K562 (cell line): Measurements from ENCODE around the gene TAL1. TPM values are rescaled to one million over a fixed set of nuclear protein-coding genes. Genes with fewer than 3 reads are reported as not detected.
A peak's percentile ranks its signal among the peaks of the same experiment; 100 is the strongest.

Experiments
- ATAC-seq: fragments of 200-7000 bp; cut with Tn5 transposase; 3 replicates; pipeline ENCODE4 v1.9.1; 2020; ENCODE audit warnings: moderate library complexity
- BruUV-seq: library from RNA; stranded (reverse); fragments of 400-500 nt; replicated peaks from 2 replicates; lab custom pipeline; 2021; lab: Mats Ljungman, UMichigan
- CTCF ChIA-PET: fragments of 300-600 bp; formaldehyde crosslinking; extraction: SDS; loops from one replicate; lab custom pipeline; 2021; ENCODE audit warnings: low intra/inter-chr PET ratio; lab: Yijun Ruan, JAX
- POLR2A ChIA-PET: fragments of 300-600, 350-650 bp; sonication (Branson Sonifier 250); formaldehyde crosslinking; extraction: SDS; loops from one replicate; lab custom pipeline; 2021; ENCODE audit warnings: antibody characterized with exemption, inconsistent platforms; lab: Yijun Ruan, JAX
- DNase-seq, 4 experiments: peaks; one replicate each; pipeline versions ENCODE4 v3.0.0 to v3.0.0-alpha.2; 2011 to 2018; ENCODE audit warnings: low spot score in 3 of 4, mixed read lengths in 3 of 4; ENCODE audit errors: extremely low read depth in 1 of 4
- FAIRE-seq: peaks from 2 replicates; lab custom pipeline; 2011; peaks lifted over from hg19 to GRCh38; lab: Jason Lieb, UNC
- H2AFZ ChIP-seq: 2 replicates; pipeline ENCODE4 v1.6.0; 2011; ENCODE audit warnings: low read depth, low read length, control low read depth, inconsistent platforms
- H3K27ac ChIP-seq: fragments of 200-600 bp; 3 replicates; pipeline ENCODE4 v1.8.0; 2011; ENCODE audit warnings: low read depth, mild to moderate bottlenecking, control low read depth, inconsistent platforms, low read length, moderate library complexity, mixed read lengths; ENCODE audit errors: extremely low read depth
- H3K27me3 ChIP-seq, 2 experiments: fragments of 300-600 bp in 1 of 2; 2 replicates in 1 of 2; 3 replicates in 1 of 2; pipeline versions ENCODE4 v1.6.0 to v1.8.0; 2011; ENCODE audit warnings: inconsistent platforms in 2 of 2, low read length in 2 of 2, mild to moderate bottlenecking in 1 of 2, mixed read lengths in 1 of 2, moderate library complexity in 1 of 2; ENCODE audit not compliant: control insufficient read depth in 2 of 2, insufficient read depth in 2 of 2
- H3K36me3 ChIP-seq: fragments of 300-600 bp; 3 replicates; pipeline ENCODE4 v1.8.0; 2011; ENCODE audit warnings: mild to moderate bottlenecking, low read length, inconsistent platforms; ENCODE audit not compliant: control insufficient read depth, insufficient read depth
- H3K4me1 ChIP-seq, 2 experiments: fragments of 200-600 bp in 1 of 2; replicated peaks in 1 of 2; 2 replicates in 1 of 2; 3 replicates in 1 of 2; pipeline versions ENCODE4 v1.5.1 to v1.8.0; 2011; ENCODE audit warnings: inconsistent platforms in 2 of 2, low read length in 2 of 2, mild to moderate bottlenecking in 1 of 2, mixed read lengths in 1 of 2, moderate library complexity in 1 of 2; ENCODE audit not compliant: control insufficient read depth in 2 of 2, insufficient read depth in 2 of 2
- H3K4me2 ChIP-seq: 2 replicates; pipeline ENCODE4 v1.6.1; 2011; ENCODE audit warnings: low read length, control low read depth, inconsistent platforms, mixed read lengths; ENCODE audit not compliant: insufficient read depth
- H3K4me3 ChIP-seq: fragments of 200-600 bp; sonication (generic), shearing (Covaris generic); 2 replicates; pipeline ENCODE4 v1.5.1; 2016; ENCODE audit warnings: control low read depth, inconsistent platforms
- H3K79me2 ChIP-seq: fragments of 200-600 bp; 3 replicates; pipeline ENCODE4 v1.8.0; 2011; ENCODE audit warnings: low read length, inconsistent platforms; ENCODE audit not compliant: control insufficient read depth, insufficient read depth
- H3K9ac ChIP-seq, 2 experiments: 2 replicates each; pipeline versions ENCODE4 v1.6.0 to v1.6.1; 2011; ENCODE audit warnings: low read depth in 2 of 2, low read length in 2 of 2, control low read depth in 1 of 2, inconsistent platforms in 1 of 2, mild to moderate bottlenecking in 1 of 2, mixed read lengths in 1 of 2; ENCODE audit not compliant: insufficient read depth in 1 of 2
- H3K9me1 ChIP-seq: one replicate; pipeline ENCODE4 v1.6.0; 2011; ENCODE audit warnings: inconsistent platforms, mild to moderate bottlenecking, low read length, moderate library complexity; ENCODE audit not compliant: control insufficient read depth, insufficient read depth
- H3K9me3 ChIP-seq: replicated peaks from 2 replicates; pipeline ENCODE4 v1.5.1; 2011; ENCODE audit warnings: low read depth, low read length, inconsistent platforms; ENCODE audit not compliant: control insufficient read depth, insufficient read depth
- H4K20me1 ChIP-seq: replicated peaks from 2 replicates; pipeline ENCODE4 v1.6.1; 2011; ENCODE audit warnings: low read length, inconsistent platforms, mixed read lengths; ENCODE audit not compliant: control insufficient read depth, insufficient read depth
- CTCF ChIP-seq, 3 experiments: IDR thresholded peaks in 2 of 3; conservative IDR thresholded peaks in 1 of 3; 2 replicates each; pipeline ENCODE4 v1.5.1; 2011 to 2012; ENCODE audit warnings: low read length in 3 of 3, mild to moderate bottlenecking in 3 of 3, control low read depth in 2 of 3, improper control_type of control experiment in 1 of 3, inconsistent platforms in 1 of 3, low read depth in 1 of 3, mixed read lengths in 1 of 3, moderate library complexity in 1 of 3; ENCODE audit not compliant: insufficient read depth in 2 of 3
- PTBP1 ChIP-seq: fragments of 200-400 bp; formaldehyde crosslinking; IDR thresholded peaks from 2 replicates; pipeline ENCODE4 v1.6.1; 2017; ENCODE audit warnings: low read depth, low read length
- RBM14 ChIP-seq: fragments of 200-400 bp; formaldehyde crosslinking; IDR thresholded peaks from 2 replicates; pipeline ENCODE4 v1.6.1; 2018; ENCODE audit warnings: low read depth, mild to moderate bottlenecking, low read length, moderate library complexity, borderline replicate concordance; ENCODE audit not compliant: insufficient read depth
- ZFP30 ChIP-seq: fragments of 250-450 bp; sonication (Bioruptor Pico); IDR thresholded peaks from 2 replicates; pipeline ENCODE4 v1.8.0; 2022; ENCODE audit warnings: moderate library complexity, mild to moderate bottlenecking, inconsistent platforms, borderline replicate concordance
- in situ Hi-C: fragments of 300-500 bp; cut with MboI; formaldehyde crosslinking; loops from 4 replicates; pipeline ENCODE4 v1.15.0; 2018; ENCODE audit warnings: inconsistent platforms, mixed read lengths
- intact Hi-C: fragments of 100-400 bp; cut with micrococcal nuclease; formaldehyde crosslinking; loops from 2 replicates; pipeline ENCODE4 v1.14.2; 2022
- polyA plus RNA-seq, 8 experiments: library from polyadenylated mRNA; depleted of rRNA in 4 of 8; stranded (reverse) in 5 of 8; unstranded in 3 of 8; fragments of >200 nt; fragmentation: Nextera tagmentation in 2 of 8; fragmentation: Illumina TruSeq in 1 of 8; extraction: Ambion mirVana in 2 of 8; extraction: Trizol in 1 of 8; gene quantifications; 2 replicates each; pipeline versions ENCODE4 v1.2.1 to v1.2.3, GENCODE V29; 2011 to 2014; ENCODE audit warnings: inconsistent platforms in 1 of 8, missing spikeins in 1 of 8
- total RNA-seq, 7 experiments: library from RNA; depleted of rRNA in 6 of 7; stranded (reverse); fragments of >200 nt in 6 of 7; fragmentation: Illumina TruSeq in 2 of 7; extraction: Trizol in 2 of 7; gene quantifications; 2 replicates each; pipeline versions ENCODE4 v1.2.1 to v1.2.3, GENCODE V29; 2011 to 2021; ENCODE audit warnings: low replicate concordance in 1 of 7

TAL1 gene
- total and polyA plus RNA-seq, 9 of the 15 experiments (the other 6 are each of a cell fraction or from before 2014, with no cell fraction given): 18.5 to 106 (median 59.7) TPM

GRCh38 chr1:47174656-47175020 is 57.4 kb downstream of the TAL1 start:
- ChIA-PET POLR2A (no interaction called here), CTCF (interaction anchor here (0.9 kb wide), 1 partner anchor 88 kb away, joined by 3 read pairs; no protein-coding TSS in a partner anchor)
- Histone ChIP-seq H3K9me1 (no peaks in the 10 kb centered on the region), H3K4me1 (peaks cover 8 to 10% of the 10 kb centered on the region in 2 experiments), H3K4me2 (no peak overlapping the region), H2AFZ (no peak overlapping the region), H3K9ac (no peak overlapping the region), H3K36me3 (no peaks in the 10 kb centered on the region), H3K27ac (no peak overlapping the region), H3K27me3 (peaks cover 4 to 5% of the 10 kb centered on the region in 2 experiments; a peak in 4 of 5 replicates), H3K9me3 (no peaks in the 10 kb centered on the region), H3K79me2 (peaks cover 3% of the 10 kb centered on the region; the same call in 1 of the 3 replicates), H3K4me3 (no peak overlapping the region), H4K20me1 (no peaks in the 10 kb centered on the region)
- in situ Hi-C loops: loop anchor here (10.0 kb wide), 1 partner anchor 250 kb away; no protein-coding TSS in a partner anchor
- DNase-seq (no peak), FAIRE-seq (no peak), ATAC-seq (no peak)
- intact Hi-C loops: loop anchor here (5.0 to 10.0 kb wide), 4 partner anchors 70 to 538 kb away; no protein-coding TSS in a partner anchor
- BruUV-seq: no TSS peak
- TF ChIP-seq RBM14 (no peak), PTBP1 (no peak), ZFP30 (CRISPR knock-in tag) (no peak), CTCF (IDR thresholded peaks at IDR 0.05 in 2 of 3, conservative IDR thresholded peaks at IDR 0.05 in 1 of 3; ENCODE audit: insufficient read depth in 2 of 3, low read depth in 1 of 3, low read length in 3 of 3) (0 out of 6 replicates have a peak, but pooled peaks of 1 of the 3 experiments have one; percentile 0)
